H1 (cell line): ENCODE results near the gene C3orf22. TPM values are rescaled to one million over a fixed set of nuclear protein-coding genes. Genes with fewer than 3 reads are reported as not detected.

Experiments
- CTCF ChIA-PET: fragments of 300-600 bp; sonication (Branson Sonifier 250); formaldehyde crosslinking; loops from one replicate; lab custom pipeline; 2021; ENCODE audit not compliant: partially characterized antibody; lab: Charles Lee
- POLR2A ChIA-PET: fragments of 300-600 bp; sonication (Branson Sonifier 250); formaldehyde crosslinking; loops from one replicate; lab custom pipeline; 2021; ENCODE audit warnings: inconsistent platforms; ENCODE audit not compliant: partially characterized antibody; lab: Charles Lee
- DNase-seq, 2 experiments: peaks; one replicate each; pipeline versions ENCODE4 v3.0.0 to v3.0.0-alpha.2; 2010 to 2022; ENCODE audit warnings: low spot score in 2 of 2, low read depth in 1 of 2, mixed read lengths in 1 of 2
- FAIRE-seq: peaks from 2 replicates; lab custom pipeline; 2011; peaks lifted over from hg19 to GRCh38; lab: Jason Lieb, UNC
- H2AFZ ChIP-seq: 2 replicates; pipeline ENCODE4 v1.8.1; 2012; ENCODE audit warnings: low read length, inconsistent platforms
- H2AK5ac ChIP-seq: 2 replicates; pipeline ENCODE4 v1.6.1; 2013; ENCODE audit warnings: low read depth, low read length
- H2BK120ac ChIP-seq: replicated peaks from 2 replicates; pipeline ENCODE3; 2013; ENCODE audit warnings: low read depth, low read length, inconsistent platforms
- H2BK12ac ChIP-seq: 2 replicates; pipeline ENCODE4 v1.6.1; 2013; ENCODE audit warnings: low read depth, low read length
- H2BK15ac ChIP-seq: 2 replicates; pipeline ENCODE4 v1.6.1; 2013; ENCODE audit warnings: low read length
- H2BK20ac ChIP-seq: 2 replicates; pipeline ENCODE4 v1.6.1; 2013; ENCODE audit warnings: low read length
- H2BK5ac ChIP-seq: 2 replicates; pipeline ENCODE4 v1.6.1; 2013; ENCODE audit warnings: low read depth, low read length
- H3K14ac ChIP-seq: 2 replicates; pipeline ENCODE4 v1.6.1; 2013; ENCODE audit warnings: inconsistent platforms; ENCODE audit not compliant: insufficient read length
- H3K18ac ChIP-seq: 2 replicates; pipeline ENCODE4 v1.6.1; 2013; ENCODE audit warnings: low read length; ENCODE audit errors: extremely low read depth
- H3K23ac ChIP-seq: 2 replicates; pipeline ENCODE4 v1.6.1; 2013; ENCODE audit warnings: inconsistent platforms; ENCODE audit not compliant: insufficient read length
- H3K23me2 ChIP-seq: 2 replicates; pipeline ENCODE4 v1.6.1; 2013; ENCODE audit warnings: low read depth, low read length
- H3K27ac ChIP-seq: 2 replicates; pipeline ENCODE4 v1.6.1; 2011; ENCODE audit warnings: low read depth, low read length, inconsistent platforms
- H3K27me3 ChIP-seq, 4 experiments: replicated peaks in 1 of 4; 1 replicate in 1 of 4; 2 replicates in 3 of 4; pipeline versions ENCODE4 v1.6.1 to v1.8.1; 2011 to 2013; ENCODE audit warnings: low read length in 3 of 4, mild to moderate bottlenecking in 3 of 4, inconsistent platforms in 2 of 4, mixed read lengths in 2 of 4, moderate library complexity in 1 of 4; ENCODE audit not compliant: control insufficient read depth in 3 of 4, insufficient read depth in 3 of 4; ENCODE audit errors: extremely low read depth in 1 of 4
- H3K36me3 ChIP-seq, 4 experiments: 2 replicates each; pipeline versions ENCODE4 v1.6.1 to v1.8.1; 2011 to 2013; ENCODE audit warnings: mild to moderate bottlenecking in 4 of 4, low read length in 3 of 4, moderate library complexity in 2 of 4, control low read depth in 1 of 4, inconsistent platforms in 1 of 4; ENCODE audit not compliant: insufficient read depth in 4 of 4, control insufficient read depth in 2 of 4
- H3K4ac ChIP-seq: replicated peaks from 2 replicates; pipeline ENCODE3; 2013; ENCODE audit warnings: low read length, low read depth, mixed read lengths, inconsistent platforms; ENCODE audit not compliant: insufficient read length
- H3K4me1 ChIP-seq, 4 experiments: replicated peaks in 1 of 4; 1 replicate in 1 of 4; 2 replicates in 3 of 4; pipeline versions ENCODE4 v1.6.1 to v1.8.1; 2011 to 2013; ENCODE audit warnings: low read length in 3 of 4, inconsistent platforms in 2 of 4, mixed read lengths in 1 of 4; ENCODE audit not compliant: insufficient read depth in 4 of 4, control insufficient read depth in 3 of 4
- H3K4me2 ChIP-seq, 2 experiments: 2 replicates each; pipeline versions ENCODE4 v1.6.1 to v1.8.1; 2011 to 2013; ENCODE audit warnings: low read depth in 2 of 2, low read length in 2 of 2, control low read depth in 1 of 2, inconsistent platforms in 1 of 2, mild to moderate bottlenecking in 1 of 2; ENCODE audit not compliant: insufficient read depth in 1 of 2
- H3K4me3 ChIP-seq, 4 experiments: fragments of 200-600, 300-600 bp in 1 of 4; sonication (generic), shearing (Covaris generic), sonication (Bioruptor Twin) in 1 of 4; 2 replicates each; pipeline versions ENCODE4 v1.5.1 to v1.8.1; 2011 to 2016; ENCODE audit warnings: low read length in 4 of 4, low read depth in 3 of 4, control low read depth in 2 of 4, inconsistent platforms in 2 of 4, mild to moderate bottlenecking in 2 of 4, mixed read lengths in 1 of 4, moderate library complexity in 1 of 4; ENCODE audit not compliant: insufficient read depth in 2 of 4; ENCODE audit errors: extremely low read depth in 1 of 4
- H3K56ac ChIP-seq: replicated peaks from 2 replicates; pipeline ENCODE3; 2013; ENCODE audit warnings: low read depth, mild to moderate bottlenecking, mixed read lengths, low read length, inconsistent platforms; ENCODE audit not compliant: insufficient read length
- H3K79me1 ChIP-seq: 2 replicates; pipeline ENCODE4 v1.6.1; 2013; ENCODE audit warnings: low read depth, low read length, control low read depth
- H3K79me2 ChIP-seq, 2 experiments: 2 replicates each; pipeline versions ENCODE4 v1.6.1 to v1.8.1; 2012 to 2013; ENCODE audit warnings: low read length in 2 of 2, mild to moderate bottlenecking in 2 of 2, inconsistent platforms in 1 of 2; ENCODE audit not compliant: insufficient read depth in 2 of 2, control insufficient read depth in 1 of 2
- H3K9ac ChIP-seq, 4 experiments: replicated peaks in 1 of 4; 1 replicate in 1 of 4; 2 replicates in 3 of 4; pipeline versions ENCODE4 v1.6.1 to v1.8.1; 2011 to 2013; ENCODE audit warnings: low read depth in 3 of 4, low read length in 3 of 4, control low read depth in 2 of 4, mild to moderate bottlenecking in 2 of 4, moderate library complexity in 2 of 4, inconsistent platforms in 1 of 4; ENCODE audit errors: extremely low read depth in 1 of 4
- H3K9me3 ChIP-seq, 2 experiments: 2 replicates each; pipeline versions ENCODE4 v1.6.1 to v1.8.1; 2012 to 2013; ENCODE audit warnings: mild to moderate bottlenecking in 2 of 2, moderate library complexity in 2 of 2, control low read depth in 1 of 2, inconsistent platforms in 1 of 2, low read depth in 1 of 2, low read length in 1 of 2, mixed read lengths in 1 of 2; ENCODE audit not compliant: insufficient read depth in 2 of 2
- H4K20me1 ChIP-seq, 2 experiments: replicated peaks in 1 of 2; 2 replicates each; pipeline versions ENCODE3 to v1.8.1; 2011 to 2013; ENCODE audit warnings: inconsistent platforms in 2 of 2, low read length in 2 of 2, mild to moderate bottlenecking in 1 of 2; ENCODE audit not compliant: insufficient read depth in 2 of 2, control insufficient read depth in 1 of 2
- H4K5ac ChIP-seq: 2 replicates; pipeline ENCODE4 v1.6.1; 2013; ENCODE audit warnings: low read length, low read depth, mixed read lengths, inconsistent platforms; ENCODE audit not compliant: insufficient read length
- H4K8ac ChIP-seq: 2 replicates; pipeline ENCODE4 v1.8.0; 2013; ENCODE audit warnings: mild to moderate bottlenecking, moderate library complexity, low read length, inconsistent platforms; ENCODE audit not compliant: insufficient read depth; ENCODE audit errors: extremely low read depth
- H4K91ac ChIP-seq: replicated peaks from 2 replicates; pipeline ENCODE3; 2013; ENCODE audit warnings: low read length, mixed read lengths, inconsistent platforms; ENCODE audit not compliant: insufficient read length
- CHD1 ChIP-seq: IDR thresholded peaks from 2 replicates; pipeline ENCODE4 v1.6.1; 2012; ENCODE audit warnings: low read depth, low read length, improper control_type of control experiment
- EP300 ChIP-seq, 2 experiments: IDR thresholded peaks; 1 replicate in 1 of 2; 2 replicates in 1 of 2; pipeline ENCODE4 v1.6.1; 2011 to 2012; ENCODE audit warnings: low read depth in 2 of 2, low read length in 2 of 2, mild to moderate bottlenecking in 2 of 2, borderline replicate concordance in 1 of 2, inconsistent platforms in 1 of 2, moderate library complexity in 1 of 2
- FOSL1 ChIP-seq: IDR thresholded peaks from 2 replicates; pipeline ENCODE4 v1.6.1; 2011; ENCODE audit warnings: mild to moderate bottlenecking, low read depth, low read length, moderate library complexity; ENCODE audit not compliant: insufficient read depth
- RBBP5 ChIP-seq: IDR thresholded peaks from 2 replicates; pipeline ENCODE4 v1.7.1; 2012; ENCODE audit warnings: low read depth, mild to moderate bottlenecking, inconsistent platforms, low read length, moderate library complexity, borderline replicate concordance
- RFX5 ChIP-seq: IDR thresholded peaks from 2 replicates; pipeline ENCODE4 v1.6.1; 2011; ENCODE audit warnings: low read depth, low read length, improper control_type of control experiment, borderline replicate concordance
- SIRT6 ChIP-seq: IDR thresholded peaks from one replicate; pipeline ENCODE4 v1.7.1; 2012; ENCODE audit warnings: low read length, inconsistent platforms
- SP2 ChIP-seq: IDR thresholded peaks from 2 replicates; pipeline ENCODE4 v1.6.1; 2012; ENCODE audit warnings: mild to moderate bottlenecking, low read length, inconsistent platforms
- WGBS, 2 experiments: shearing (Covaris generic) in 1 of 2; methylation state at CpG; one replicate each; pipeline versions ENCODE4 v1.1.6 to v1.1.7; 2013 to 2015; ENCODE audit warnings: low lambda C conversion rate in 2 of 2, mixed read lengths in 2 of 2, inconsistent platforms in 1 of 2, low coverage in 1 of 2, missing lambda C conversion rate in 1 of 2; ENCODE audit not compliant: insufficient replicate concordance in 2 of 2, insufficient coverage in 1 of 2, insufficient read length in 1 of 2; ENCODE audit errors: extremely low coverage in 1 of 2, missing lambda C conversion rate in 1 of 2; 5-methylcytosine and 5-hydroxymethylcytosine counted together
- polyA plus RNA-seq, 7 experiments: library from polyadenylated mRNA; depleted of rRNA in 3 of 7; stranded (reverse) in 5 of 7; unstranded in 2 of 7; fragments of >200 nt in 5 of 7; fragments of 200-250 nt in 2 of 7; gene quantifications; 1 replicate in 5 of 7; 2 replicates in 1 of 7; 4 replicates in 1 of 7; pipeline versions ENCODE4 v1.2.1 to v1.2.3, GENCODE V29; 2011 to 2013; ENCODE audit warnings: missing spikeins in 2 of 7, mixed read lengths in 2 of 7
- total RNA-seq: library from RNA; stranded (reverse); fragmentation: NEBNext Ultra II Directional; extraction: Animal tissue kit (Norgen Biotek cat#: 25700); gene quantifications from 2 replicates; pipeline ENCODE4 v1.2.1, GENCODE V29; 2021
- TF ChIP-seq, protein P1 (sequence below): IDR thresholded peaks from 2 replicates; pipeline ENCODE4 v1.6.1; 2011; ENCODE audit warnings: low read length, improper control_type of control experiment
- TF ChIP-seq, protein P2 (sequence below), 3 experiments: IDR thresholded peaks; 1 replicate in 2 of 3; 2 replicates in 1 of 3; pipeline versions ENCODE4 v1.5.1 to v1.6.1; 2011; ENCODE audit warnings: low read length in 3 of 3, mild to moderate bottlenecking in 3 of 3, inconsistent platforms in 2 of 3, low read depth in 1 of 3, moderate library complexity in 1 of 3; ENCODE audit not compliant: insufficient read depth in 1 of 3; ENCODE audit errors: control extremely low read depth in 1 of 3

The C3orf22 gene
- total and polyA plus RNA-seq, 2 of the 8 experiments (the other 6 are each of a cell fraction or from before 2014, with no cell fraction given) = not detected

DNA sequence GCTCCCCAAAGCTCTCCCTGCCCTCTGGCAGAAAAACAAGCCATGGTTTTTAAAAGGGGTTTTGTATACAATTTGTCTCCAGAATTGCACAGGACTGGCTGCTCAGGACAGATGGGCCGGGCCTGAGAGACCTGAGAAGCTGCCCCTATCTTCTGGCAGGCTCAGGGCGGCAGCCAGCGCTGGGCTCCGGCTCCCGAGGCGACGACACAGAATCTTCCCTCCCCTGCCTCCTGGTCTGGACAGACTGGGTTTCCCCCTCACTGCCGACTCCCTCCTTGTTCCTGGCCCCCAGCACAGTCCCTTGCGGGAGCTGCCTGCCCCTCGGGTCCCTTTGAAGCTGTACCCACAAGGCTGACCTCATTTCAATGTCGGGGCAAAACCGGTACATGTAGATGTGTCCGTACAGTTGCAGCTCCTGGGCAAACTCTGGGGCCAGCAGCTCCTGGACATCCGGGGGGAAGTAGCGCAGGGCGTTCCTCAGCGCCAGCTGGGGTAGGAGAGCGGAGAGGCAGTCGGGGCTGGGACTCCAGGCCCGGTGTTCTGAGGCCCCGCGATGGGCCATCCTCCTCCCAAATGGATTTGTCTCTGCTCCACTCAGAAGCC lies 48.3 kb downstream of the C3orf22 start:
- Histone ChIP-seq H3K4ac (no peak overlapping the region), H3K56ac (no peak overlapping the region), H3K9ac (no peak overlapping the region), H3K79me2 (no peaks in the 10 kb centered on the region), H2AFZ (0 out of 2 replicates have a peak overlapping the region, but pooled peaks have one; percentile 43), H2BK15ac (no peak overlapping the region), H4K20me1 (no peaks in the 10 kb centered on the region), H2BK12ac (no peak overlapping the region), H3K9me3 (no peaks in the 10 kb centered on the region), H2BK20ac (no peak overlapping the region), H3K23me2 (no peaks in the 10 kb centered on the region; the same call in 1 of the 2 replicates), H2BK5ac (no peak overlapping the region), H3K27ac (no peak overlapping the region), H3K23ac (no peak overlapping the region), H3K18ac (no peak overlapping the region), H4K5ac (no peak overlapping the region), H4K91ac (no peak overlapping the region), H3K4me3 (no peak overlapping the region), H2BK120ac (no peak overlapping the region), H3K79me1 (no peaks in the 10 kb centered on the region), H3K14ac (no peak overlapping the region), H3K36me3 (no peaks in the 10 kb centered on the region), H3K4me1 (no peaks in the 10 kb centered on the region), H3K4me2 (no peak overlapping the region), H3K27me3 (no peaks in the 10 kb centered on the region), H4K8ac (peak overlapping the region; percentile 12; the same call in 1 of the 2 replicates), H2AK5ac (no peak overlapping the region)
- ChIA-PET POLR2A (interaction anchor here (0.7 to 1.2 kb wide), 2 partner anchors 35 to 37 kb away, joined by 3 read pairs; no protein-coding TSS in a partner anchor), CTCF (interaction anchor here (0.6 to 5.8 kb wide), 11 partner anchors 11 to 963 kb away, joined by 3 to 35 read pairs (median 3); partner anchors contain the start of gene CHST13)
- no peak for DNase-seq
- no peak for FAIRE-seq
- 89% methylated on average over 22 of the region's 22 CpGs; no CpG with 5 or more reads in 1 of the 2 experiments for WGBS, 2 experiments
- TF ChIP-seq FOSL1 = no peak
- TF ChIP-seq, protein P1, sequence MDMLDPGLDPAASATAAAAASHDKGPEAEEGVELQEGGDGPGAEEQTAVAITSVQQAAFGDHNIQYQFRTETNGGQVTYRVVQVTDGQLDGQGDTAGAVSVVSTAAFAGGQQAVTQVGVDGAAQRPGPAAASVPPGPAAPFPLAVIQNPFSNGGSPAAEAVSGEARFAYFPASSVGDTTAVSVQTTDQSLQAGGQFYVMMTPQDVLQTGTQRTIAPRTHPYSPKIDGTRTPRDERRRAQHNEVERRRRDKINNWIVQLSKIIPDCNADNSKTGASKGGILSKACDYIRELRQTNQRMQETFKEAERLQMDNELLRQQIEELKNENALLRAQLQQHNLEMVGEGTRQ = no peak
- TF ChIP-seq CHD1 = no peak
- TF ChIP-seq SIRT6 = no peak
- no peak for TF ChIP-seq RFX5
- TF ChIP-seq RBBP5 = no peak
- no peak for TF ChIP-seq EP300 (IDR thresholded peaks at IDR 0.05; ENCODE audit: borderline replicate concordance in 1 of 2, low read depth in 2 of 2, low read length in 2 of 2)
- TF ChIP-seq, protein P2, sequence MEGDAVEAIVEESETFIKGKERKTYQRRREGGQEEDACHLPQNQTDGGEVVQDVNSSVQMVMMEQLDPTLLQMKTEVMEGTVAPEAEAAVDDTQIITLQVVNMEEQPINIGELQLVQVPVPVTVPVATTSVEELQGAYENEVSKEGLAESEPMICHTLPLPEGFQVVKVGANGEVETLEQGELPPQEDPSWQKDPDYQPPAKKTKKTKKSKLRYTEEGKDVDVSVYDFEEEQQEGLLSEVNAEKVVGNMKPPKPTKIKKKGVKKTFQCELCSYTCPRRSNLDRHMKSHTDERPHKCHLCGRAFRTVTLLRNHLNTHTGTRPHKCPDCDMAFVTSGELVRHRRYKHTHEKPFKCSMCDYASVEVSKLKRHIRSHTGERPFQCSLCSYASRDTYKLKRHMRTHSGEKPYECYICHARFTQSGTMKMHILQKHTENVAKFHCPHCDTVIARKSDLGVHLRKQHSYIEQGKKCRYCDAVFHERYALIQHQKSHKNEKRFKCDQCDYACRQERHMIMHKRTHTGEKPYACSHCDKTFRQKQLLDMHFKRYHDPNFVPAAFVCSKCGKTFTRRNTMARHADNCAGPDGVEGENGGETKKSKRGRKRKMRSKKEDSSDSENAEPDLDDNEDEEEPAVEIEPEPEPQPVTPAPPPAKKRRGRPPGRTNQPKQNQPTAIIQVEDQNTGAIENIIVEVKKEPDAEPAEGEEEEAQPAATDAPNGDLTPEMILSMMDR (IDR thresholded peaks at IDR 0.05; ENCODE audit: control extremely low read depth in 1 of 3, insufficient read depth in 1 of 3, low read depth in 1 of 3, low read length in 3 of 3) = no peak
- TF ChIP-seq SP2 = no peak
